Measurements from ENCODE around the gene RNU2-1. TPM values are rescaled to one million over a fixed set of nuclear protein-coding genes. Genes with fewer than 3 reads are reported as not detected.
A peak's percentile ranks its signal among the peaks of the same experiment; 100 is the strongest.
"Not testable (repeated sequence)": the region's sequence is repeated elsewhere in the genome, so short reads cannot be mapped to it uniquely, and the experiment has no call there.

RNU2-1 gene
- total RNA-seq = 1,000 to 10,000 TPM; 3,839 to 7,603 TPM

DNA sequence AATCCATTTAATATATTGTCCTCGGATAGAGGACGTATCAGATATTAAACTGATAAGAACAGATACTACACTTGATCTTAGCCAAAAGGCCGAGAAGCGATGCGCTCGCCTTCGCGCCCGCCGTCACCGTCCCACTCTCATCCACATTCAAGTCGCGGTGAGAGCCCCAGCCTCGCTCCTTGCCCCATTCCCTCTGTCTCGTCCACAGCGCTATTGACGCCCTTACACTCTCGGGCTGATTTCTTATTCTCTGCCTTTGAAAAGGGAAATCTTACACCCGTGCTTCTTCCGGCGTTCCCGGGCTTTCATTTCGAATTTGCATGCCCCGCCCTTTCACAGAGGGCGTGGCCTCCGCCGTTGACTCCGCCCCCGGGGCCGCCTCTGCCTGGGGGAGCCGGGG is at the start of gene RNU2-1:
RNU2-1 (minus strand) TSS at position 101 of the 400 bp plus-strand sequence.
- ATAC-seq; H3K36me3 Mint-ChIP-seq; H3K4me1 Mint-ChIP-seq; H3K4me3 Mint-ChIP-seq; H3K9me3 Mint-ChIP-seq (ENCODE audit: low read depth); DNase-seq; CTCF ChIA-PET; H3K27me3 Mint-ChIP-seq; H3K27ac Mint-ChIP-seq: not testable (repeated sequence)

GRCh38 chr17:43272914-43273313 is 39.1 kb upstream of the RNU2-1 start:
- H3K36me3 Mint-ChIP-seq; H3K27ac Mint-ChIP-seq; H3K4me1 Mint-ChIP-seq; H3K9me3 Mint-ChIP-seq (ENCODE audit: low read depth); DNase-seq; H3K27me3 Mint-ChIP-seq; CTCF ChIA-PET; H3K4me3 Mint-ChIP-seq: not testable (repeated sequence)
- peak; percentile 70 for ATAC-seq

DNA sequence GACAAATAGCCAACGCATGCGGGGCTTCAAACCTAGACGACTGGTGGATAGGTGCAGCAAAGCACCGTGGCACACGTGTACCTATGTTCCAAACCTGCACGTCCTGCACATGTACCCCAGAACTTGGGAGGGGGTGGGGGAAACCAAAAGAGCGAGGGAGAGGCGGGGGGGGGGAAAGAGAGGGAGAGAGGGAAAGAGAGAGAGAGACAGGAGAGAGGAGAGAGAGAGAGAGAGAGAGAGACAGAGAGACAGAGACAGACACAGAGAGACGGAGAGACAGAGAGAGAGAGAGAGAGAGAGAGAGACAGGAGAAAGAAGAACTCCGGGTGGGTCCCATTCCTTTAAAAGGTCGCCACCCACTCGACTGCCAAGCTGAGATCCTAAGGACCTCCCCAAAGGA is 38.7 kb upstream of the RNU2-1 start:
- CTCF ChIA-PET; DNase-seq; H3K4me1 Mint-ChIP-seq; H3K9me3 Mint-ChIP-seq (ENCODE audit: low read depth); H3K27me3 Mint-ChIP-seq; H3K36me3 Mint-ChIP-seq: not testable (repeated sequence)
- Mint-ChIP-seq H3K4me3 (peak overlapping the region; percentile 42), H3K27ac (peak overlapping the region; percentile 80)
- peak; percentile 20 for ATAC-seq

GRCh38 chr17:43270552-43271504 is 37.1 kb upstream of the RNU2-1 start:
- H3K4me1 Mint-ChIP-seq; H3K9me3 Mint-ChIP-seq (ENCODE audit: low read depth); CTCF ChIA-PET; H3K27me3 Mint-ChIP-seq; H3K27ac Mint-ChIP-seq; DNase-seq; H3K36me3 Mint-ChIP-seq; H3K4me3 Mint-ChIP-seq: not testable (repeated sequence)
- ATAC-seq = peak; percentile 71

GRCh38 chr17:43246456-43246855 is 12.7 kb upstream of the RNU2-1 start:
- ATAC-seq; DNase-seq; H3K27me3 Mint-ChIP-seq; H3K4me3 Mint-ChIP-seq; H3K9me3 Mint-ChIP-seq (ENCODE audit: low read depth); H3K27ac Mint-ChIP-seq; H3K4me1 Mint-ChIP-seq; H3K36me3 Mint-ChIP-seq; CTCF ChIA-PET: not testable (repeated sequence)

DNA sequence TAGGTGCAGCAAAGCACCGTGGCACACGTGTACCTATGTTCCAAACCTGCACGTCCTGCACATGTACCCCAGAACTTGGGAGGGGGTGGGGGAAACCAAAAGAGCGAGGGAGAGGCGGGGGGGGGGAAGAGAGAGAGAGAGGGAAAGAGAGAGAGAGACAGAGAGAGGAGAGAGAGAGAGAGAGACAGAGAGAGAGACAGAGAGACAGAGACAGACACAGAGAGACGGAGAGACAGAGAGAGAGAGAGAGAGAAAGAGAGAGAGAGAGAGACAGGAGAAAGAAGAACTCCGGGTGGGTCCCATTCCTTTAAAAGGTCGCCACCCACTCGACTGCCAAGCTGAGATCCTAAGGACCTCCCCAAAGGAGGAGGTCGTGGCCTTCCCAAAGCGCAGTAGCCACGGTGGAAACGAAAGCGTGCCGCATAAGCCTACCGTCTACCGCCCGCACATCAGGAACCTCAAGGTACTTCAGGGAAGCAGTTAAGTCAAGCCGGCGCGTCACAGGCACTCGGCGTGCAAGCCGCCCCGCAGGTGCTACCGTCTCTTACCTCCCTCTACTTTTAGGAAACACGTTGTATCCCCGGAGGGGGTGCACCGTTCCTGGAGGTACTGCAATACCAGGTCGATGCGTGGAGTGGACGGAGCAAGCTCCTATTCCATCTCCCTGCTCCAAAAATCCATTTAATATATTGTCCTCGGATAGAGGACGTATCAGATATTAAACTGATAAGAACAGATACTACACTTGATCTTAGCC is 7.0 kb upstream of the RNU2-1 start:
- H3K4me1 Mint-ChIP-seq; H3K9me3 Mint-ChIP-seq (ENCODE audit: low read depth); CTCF ChIA-PET; H3K4me3 Mint-ChIP-seq; DNase-seq; H3K27ac Mint-ChIP-seq; H3K36me3 Mint-ChIP-seq; H3K27me3 Mint-ChIP-seq: not testable (repeated sequence)
- ATAC-seq = peak; percentile 58

- H3K4me3 Mint-ChIP-seq; H3K4me1 Mint-ChIP-seq; DNase-seq; CTCF ChIA-PET; H3K9me3 Mint-ChIP-seq (ENCODE audit: low read depth); H3K27me3 Mint-ChIP-seq; H3K27ac Mint-ChIP-seq; H3K36me3 Mint-ChIP-seq: not testable (repeated sequence)
- ATAC-seq = peak; percentile 64
These were observed 5.8 kb upstream of the RNU2-1 start for GRCh38 chr17:43239597-43239996.

DNA sequence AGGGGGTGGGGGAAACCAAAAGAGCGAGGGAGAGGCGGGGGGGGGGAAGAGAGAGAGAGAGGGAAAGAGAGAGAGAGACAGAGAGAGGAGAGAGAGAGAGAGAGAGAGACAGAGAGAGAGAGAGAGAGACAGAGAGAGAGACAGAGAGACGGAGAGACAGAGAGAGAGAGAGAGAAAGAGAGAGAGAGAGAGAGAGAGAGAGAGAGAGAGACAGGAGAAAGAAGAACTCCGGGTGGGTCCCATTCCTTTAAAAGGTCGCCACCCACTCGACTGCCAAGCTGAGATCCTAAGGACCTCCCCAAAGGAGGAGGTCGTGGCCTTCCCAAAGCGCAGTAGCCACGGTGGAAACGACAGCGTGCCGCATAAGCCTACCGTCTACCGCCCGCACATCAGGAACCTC is 514 bp downstream of the RNU2-1 start:
- DNase-seq; H3K4me1 Mint-ChIP-seq; H3K9me3 Mint-ChIP-seq (ENCODE audit: low read depth); CTCF ChIA-PET; H3K4me3 Mint-ChIP-seq; H3K27ac Mint-ChIP-seq; H3K27me3 Mint-ChIP-seq; H3K36me3 Mint-ChIP-seq; ATAC-seq: not testable (repeated sequence)

DNA sequence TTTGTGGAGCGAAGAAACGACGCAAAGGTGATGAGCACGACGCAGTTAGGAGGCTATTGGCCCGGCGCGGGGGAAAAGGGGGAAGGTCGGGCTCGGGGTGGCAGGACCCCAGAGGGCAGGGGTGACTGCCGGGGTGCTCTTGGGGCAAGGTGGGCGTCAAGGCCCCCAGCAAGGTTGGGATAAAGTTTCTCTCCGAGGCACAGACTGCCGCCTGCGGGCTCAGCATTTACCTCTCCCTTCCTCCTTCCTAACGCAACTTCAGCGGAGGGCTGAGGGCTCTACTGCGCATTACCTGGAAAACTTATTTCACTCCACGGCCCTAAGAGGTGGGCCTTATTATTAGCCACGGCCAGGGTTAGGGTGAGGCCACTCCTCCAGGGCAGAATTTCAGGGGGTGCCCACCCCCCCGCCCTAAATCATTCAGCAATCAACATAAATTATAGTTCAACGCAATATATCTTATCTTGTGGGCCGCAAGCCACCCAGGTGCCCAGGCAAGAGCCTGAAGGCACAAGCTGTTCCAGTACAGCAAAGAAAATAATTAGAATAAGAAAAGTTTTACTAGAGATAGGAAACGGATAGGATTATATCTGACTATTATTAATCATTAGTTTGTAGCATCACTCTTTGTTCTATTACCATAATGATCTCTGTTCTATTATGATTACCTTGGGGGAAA is 1.6 kb downstream of the RNU2-1 start:
- H3K4me3 Mint-ChIP-seq; H3K9me3 Mint-ChIP-seq (ENCODE audit: low read depth); H3K27me3 Mint-ChIP-seq; H3K36me3 Mint-ChIP-seq; ATAC-seq; CTCF ChIA-PET; H3K4me1 Mint-ChIP-seq; H3K27ac Mint-ChIP-seq: not testable (repeated sequence)
- peak; percentile 66 for DNase-seq

GRCh38 chr17:43231205-43232020 is 2.4 kb downstream of the RNU2-1 start:
- H3K27ac Mint-ChIP-seq; H3K4me1 Mint-ChIP-seq; H3K4me3 Mint-ChIP-seq; CTCF ChIA-PET; H3K36me3 Mint-ChIP-seq; H3K27me3 Mint-ChIP-seq; H3K9me3 Mint-ChIP-seq (ENCODE audit: low read depth); ATAC-seq: not testable (repeated sequence)
- peak; percentile 33 for DNase-seq

DNA sequence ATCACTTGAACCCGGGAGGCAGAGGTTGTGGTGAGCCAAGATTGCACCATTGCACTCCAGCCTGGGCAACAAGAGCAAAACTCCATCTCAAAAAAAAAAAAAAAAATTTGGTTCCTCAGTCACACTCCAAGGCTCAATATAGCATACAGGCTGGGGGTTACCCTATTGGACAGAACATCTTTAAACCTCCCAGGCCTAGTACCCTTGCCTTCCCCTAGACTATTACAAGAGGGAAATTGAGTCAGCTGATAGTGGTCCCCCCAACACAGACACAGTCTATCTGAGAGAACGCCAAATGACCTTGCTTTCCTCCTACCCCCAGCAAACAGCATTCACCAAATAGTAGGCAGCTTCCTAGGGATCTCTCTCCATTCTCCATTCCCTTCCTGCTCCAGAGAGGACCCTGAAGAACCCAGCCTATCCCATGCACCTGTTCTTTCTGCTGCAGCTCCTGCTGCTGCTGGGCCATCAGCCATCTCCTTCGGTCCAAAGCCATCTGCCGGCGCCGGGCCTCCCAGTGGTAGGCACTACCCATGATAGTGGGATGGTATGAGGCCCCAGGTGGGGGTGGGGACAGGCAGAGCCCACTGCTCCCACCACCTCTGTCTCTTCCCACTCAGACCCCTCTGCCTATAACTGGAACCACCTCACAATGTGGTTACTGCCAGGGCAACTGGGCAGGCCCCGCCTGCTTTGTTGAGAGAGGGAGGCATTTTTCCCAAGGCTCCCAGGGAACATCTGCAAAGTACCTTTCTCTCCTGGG is 5.6 kb downstream of the RNU2-1 start, which contains the start of gene CCDC200:
CCDC200 (minus strand) TSS at position 604 of the 763 bp plus-strand sequence; CDS start at position 535, 69 bp downstream.
- H3K4me1 Mint-ChIP-seq; ATAC-seq; H3K27me3 Mint-ChIP-seq; DNase-seq; H3K36me3 Mint-ChIP-seq; CTCF ChIA-PET; H3K9me3 Mint-ChIP-seq (ENCODE audit: low read depth); H3K27ac Mint-ChIP-seq; H3K4me3 Mint-ChIP-seq: not testable (repeated sequence)

- ATAC-seq (no peak), DNase-seq (peak; percentile 28)
- H3K27me3 Mint-ChIP-seq = no peaks in the 10 kb centered on the region
- peaks cover 7% of the 10 kb centered on the region for H3K4me1 Mint-ChIP-seq
- no peak overlapping the region for H3K27ac Mint-ChIP-seq
- H3K9me3 Mint-ChIP-seq (ENCODE audit: low read depth) = no peaks in the 10 kb centered on the region
- no peak overlapping the region for H3K4me3 Mint-ChIP-seq
- peaks cover 4% of the 10 kb centered on the region for H3K36me3 Mint-ChIP-seq
- CTCF ChIA-PET = interaction anchor here (0.9 kb wide), 1 partner anchor 10 kb away, joined by 3 read pairs; no protein-coding TSS in a partner anchor
These were observed 7.4 kb downstream of the RNU2-1 start for GRCh38 chr17:43226393-43226792.
